Hepatocyte (in vitro differentiated cells): ENCODE data around the gene GNPNAT1. TPM values are rescaled to one million over a fixed set of nuclear protein-coding genes. Genes with fewer than 3 reads are reported as not detected.

ENCODE experiments used
- DNase-seq: peaks from one replicate; pipeline ENCODE4 v3.0.0-alpha.2; 2016; ENCODE audit warnings: low spot score
- H2AFZ ChIP-seq: fragments of 200-600 bp; sonication (generic); 2 replicates; pipeline ENCODE4 v1.6.0; 2016; ENCODE audit warnings: antibody characterized with exemption, mild to moderate bottlenecking
- H3K27ac ChIP-seq: fragments of 200-600 bp; sonication (generic); 2 replicates; pipeline ENCODE4 v1.5.1; 2016; ENCODE audit warnings: mild to moderate bottlenecking
- H3K27me3 ChIP-seq: fragments of 200-600 bp; sonication (generic); 2 replicates; pipeline ENCODE4 v1.6.1; 2016
- H3K36me3 ChIP-seq: fragments of 200-600 bp; sonication (generic); replicated peaks from 2 replicates; pipeline ENCODE4 v1.5.1; 2016; ENCODE audit warnings: low read depth; ENCODE audit not compliant: insufficient read depth
- H3K4me1 ChIP-seq: fragments of 200-600 bp; sonication (generic); 2 replicates; pipeline ENCODE4 v1.5.1; 2016; ENCODE audit warnings: mild to moderate bottlenecking, moderate library complexity; ENCODE audit not compliant: insufficient read depth
- H3K4me2 ChIP-seq: fragments of 200-600 bp; sonication (generic); 2 replicates; pipeline ENCODE4 v1.6.0; 2016
- H3K4me3 ChIP-seq: fragments of 200-600 bp; sonication (generic); 2 replicates; pipeline ENCODE4 v1.5.1; 2016; ENCODE audit warnings: mild to moderate bottlenecking
- H3K79me2 ChIP-seq: fragments of 200-600 bp; sonication (generic); 2 replicates; pipeline ENCODE4 v1.6.0; 2017; ENCODE audit warnings: mild to moderate bottlenecking
- H3K9me2 ChIP-seq: fragments of 200-600 bp; sonication (generic); replicated peaks from 2 replicates; pipeline ENCODE4 v1.6.0; 2017; ENCODE audit warnings: mild to moderate bottlenecking; ENCODE audit not compliant: insufficient read depth
- H3K9me3 ChIP-seq: fragments of 200-600 bp; sonication (generic); 2 replicates; pipeline ENCODE4 v1.5.1; 2016; ENCODE audit warnings: low read depth, mild to moderate bottlenecking
- H4K20me1 ChIP-seq: fragments of 200-600 bp; sonication (generic); 2 replicates; pipeline ENCODE4 v1.6.0; 2016; ENCODE audit warnings: mild to moderate bottlenecking; ENCODE audit not compliant: insufficient read depth, poor library complexity, severe bottlenecking
- CTCF ChIP-seq: fragments of 200-600 bp; sonication (generic); IDR thresholded peaks from 2 replicates; pipeline ENCODE4 v1.5.1; 2016; ENCODE audit warnings: antibody characterized with exemption, mild to moderate bottlenecking; ENCODE audit not compliant: poor library complexity
- EZH2 ChIP-seq: fragments of 200-600 bp; sonication (generic); IDR thresholded peaks from 2 replicates; pipeline ENCODE4 v1.6.1; 2016; ENCODE audit warnings: antibody characterized with exemption, mild to moderate bottlenecking, borderline replicate concordance
- EZH2phosphoT487 ChIP-seq: fragments of 200-600 bp; sonication (generic); IDR thresholded peaks from one replicate; pipeline ENCODE4 v1.6.1; 2018; ENCODE audit warnings: antibody characterized with exemption, mild to moderate bottlenecking, low read depth, moderate library complexity; ENCODE audit not compliant: unreplicated experiment, severe bottlenecking
- WGBS: methylation state at CpG from one replicate; pipeline ENCODE4 v1.1.6; 2016; ENCODE audit warnings: low lambda C conversion rate; ENCODE audit errors: missing lambda C conversion rate; 5-methylcytosine and 5-hydroxymethylcytosine counted together
- polyA plus RNA-seq: library from polyadenylated mRNA; unstranded; fragments of >200 nt; fragmentation: Nextera tagmentation; extraction: Ambion mirVana; gene quantifications from 2 replicates; pipeline ENCODE4 v1.2.1, GENCODE V29; 2016
- total RNA-seq: library from RNA; depleted of rRNA; stranded (reverse); fragments of >200 nt; gene quantifications from 2 replicates; pipeline ENCODE4 v1.2.3, GENCODE V29; 2014

The GNPNAT1 gene
- total and polyA plus RNA-seq, 2 experiments from 2014 or later: 22.6 to 24.5 TPM

DNA sequence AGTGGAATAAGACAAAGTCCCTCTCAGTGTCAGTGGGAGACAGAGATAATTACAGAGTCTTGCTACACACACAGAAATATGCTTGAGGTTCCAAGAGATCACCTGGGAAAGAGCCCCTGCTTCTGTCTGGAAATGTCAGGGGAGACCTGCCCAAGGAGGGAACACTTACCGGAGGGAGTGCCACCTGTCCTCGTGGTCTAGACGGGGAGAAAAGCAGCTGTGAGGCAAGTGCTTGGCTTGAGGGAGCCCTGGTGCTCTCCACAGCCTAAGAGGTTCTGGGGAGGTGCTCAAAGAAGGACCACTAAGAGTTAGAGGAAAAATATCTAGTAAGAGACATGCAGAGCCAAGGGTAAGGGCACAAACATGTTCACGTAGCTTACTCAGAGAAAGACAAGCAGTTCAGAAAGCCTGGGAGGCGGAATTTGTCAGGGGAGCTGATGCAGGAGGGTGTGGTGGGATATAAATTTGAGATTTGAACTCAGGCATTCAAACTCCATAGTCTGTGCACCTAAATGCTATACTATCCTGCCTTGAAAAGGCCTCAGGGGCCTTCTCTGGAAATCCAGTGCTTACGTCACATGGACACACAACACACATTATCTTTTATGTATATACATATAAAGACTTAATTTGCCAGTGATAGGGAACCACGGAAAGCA lies 38.2 kb upstream of the GNPNAT1 start:
- H3K4me2 ChIP-seq: no peak overlapping the region
- no peaks in the 10 kb centered on the region for H3K9me2 ChIP-seq
- H3K27ac ChIP-seq: no peak overlapping the region
- H3K4me3 ChIP-seq: no peak overlapping the region
- peaks cover 4% of the 10 kb centered on the region for H3K4me1 ChIP-seq
- H3K79me2 ChIP-seq: no peaks in the 10 kb centered on the region
- H3K36me3 ChIP-seq: no peaks in the 10 kb centered on the region
- 79% methylated on average over 7 of the region's 7 CpGs for WGBS
- TF ChIP-seq EZH2: no peak
- TF ChIP-seq EZH2phosphoT487: no peak
- no peak for TF ChIP-seq CTCF
- H2AFZ ChIP-seq: no peak overlapping the region
- H3K27me3 ChIP-seq: no peaks in the 10 kb centered on the region
- no peaks in the 10 kb centered on the region for H3K9me3 ChIP-seq
- no peaks in the 10 kb centered on the region for H4K20me1 ChIP-seq
- DNase-seq: no peak

DNA sequence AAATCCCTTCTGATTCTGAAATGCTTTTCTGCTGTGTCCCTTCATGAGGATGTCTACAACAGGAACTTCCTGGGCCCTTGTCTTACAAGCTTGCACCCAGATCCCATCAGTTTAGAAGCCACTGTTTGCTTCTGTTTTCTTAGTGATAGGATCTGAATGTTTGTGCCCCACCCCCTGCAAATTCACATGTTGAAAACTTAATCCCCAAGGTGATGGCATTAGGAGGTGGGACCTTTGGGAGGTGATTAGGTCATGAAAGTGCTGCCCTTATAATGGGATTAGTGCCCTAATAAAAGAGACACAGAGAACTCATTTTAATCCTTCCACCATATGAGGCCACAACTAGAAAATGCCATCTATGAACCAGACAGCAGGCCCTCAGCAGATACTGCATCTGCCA lies 36.0 kb upstream of the GNPNAT1 start:
- no peak for TF ChIP-seq EZH2
- no peak for TF ChIP-seq EZH2phosphoT487
- TF ChIP-seq CTCF: no peak
- no peaks in the 10 kb centered on the region for H3K36me3 ChIP-seq
- peaks cover 4% of the 10 kb centered on the region for H3K4me1 ChIP-seq
- H3K4me2 ChIP-seq: no peak overlapping the region
- no peaks in the 10 kb centered on the region for H3K9me2 ChIP-seq
- no peaks in the 10 kb centered on the region for H3K79me2 ChIP-seq
- H3K4me3 ChIP-seq: no peak overlapping the region
- no peaks in the 10 kb centered on the region for H4K20me1 ChIP-seq
- H3K27me3 ChIP-seq: no peaks in the 10 kb centered on the region
- H3K27ac ChIP-seq: no peak overlapping the region
- no peaks in the 10 kb centered on the region for H3K9me3 ChIP-seq
- DNase-seq: no peak
- H2AFZ ChIP-seq: no peak overlapping the region

DNA sequence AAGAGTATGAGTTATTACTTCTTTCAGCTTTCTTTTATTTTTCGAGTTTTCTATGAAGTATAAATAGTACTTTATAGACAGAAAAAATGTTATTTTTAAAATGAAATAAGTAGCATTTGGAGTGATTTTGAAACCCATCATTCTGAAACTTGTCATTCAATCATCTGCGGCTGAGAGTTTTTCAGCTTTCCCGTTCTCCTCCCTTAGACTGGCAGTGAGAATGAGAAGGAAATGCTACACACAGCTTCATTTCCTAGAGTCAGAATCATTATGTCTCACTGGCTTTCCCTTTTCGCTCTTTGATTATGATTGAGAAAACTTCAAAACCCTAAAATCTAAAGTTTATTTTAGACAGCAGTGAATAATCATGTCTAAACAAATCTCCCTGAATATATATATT lies 33.7 kb upstream of the GNPNAT1 start:
- Histone ChIP-seq H3K9me3 (no peaks in the 10 kb centered on the region), H3K9me2 (no peaks in the 10 kb centered on the region), H4K20me1 (no peaks in the 10 kb centered on the region)

More for the DNA sequence above, 33.7 kb upstream of the GNPNAT1 start:
- no peaks in the 10 kb centered on the region for H3K27me3 ChIP-seq
- no peak overlapping the region for H3K27ac ChIP-seq
- H3K4me2 ChIP-seq: no peak overlapping the region
- DNase-seq: no peak
- no peak overlapping the region for H3K4me3 ChIP-seq
- no peaks in the 10 kb centered on the region for H3K36me3 ChIP-seq
- no peaks in the 10 kb centered on the region for H3K79me2 ChIP-seq
- H3K4me1 ChIP-seq: peaks cover 4% of the 10 kb centered on the region
- H2AFZ ChIP-seq: no peak overlapping the region
- 90% methylated on average over 4 of the region's 4 CpGs for WGBS
- TF ChIP-seq EZH2: no peak
- TF ChIP-seq EZH2phosphoT487: no peak
- TF ChIP-seq CTCF: no peak
